ENCODE results near the gene ARNT2.
A peak's percentile ranks its signal among the peaks of the same experiment; 100 is the strongest.

ARNT2 gene

DNA sequence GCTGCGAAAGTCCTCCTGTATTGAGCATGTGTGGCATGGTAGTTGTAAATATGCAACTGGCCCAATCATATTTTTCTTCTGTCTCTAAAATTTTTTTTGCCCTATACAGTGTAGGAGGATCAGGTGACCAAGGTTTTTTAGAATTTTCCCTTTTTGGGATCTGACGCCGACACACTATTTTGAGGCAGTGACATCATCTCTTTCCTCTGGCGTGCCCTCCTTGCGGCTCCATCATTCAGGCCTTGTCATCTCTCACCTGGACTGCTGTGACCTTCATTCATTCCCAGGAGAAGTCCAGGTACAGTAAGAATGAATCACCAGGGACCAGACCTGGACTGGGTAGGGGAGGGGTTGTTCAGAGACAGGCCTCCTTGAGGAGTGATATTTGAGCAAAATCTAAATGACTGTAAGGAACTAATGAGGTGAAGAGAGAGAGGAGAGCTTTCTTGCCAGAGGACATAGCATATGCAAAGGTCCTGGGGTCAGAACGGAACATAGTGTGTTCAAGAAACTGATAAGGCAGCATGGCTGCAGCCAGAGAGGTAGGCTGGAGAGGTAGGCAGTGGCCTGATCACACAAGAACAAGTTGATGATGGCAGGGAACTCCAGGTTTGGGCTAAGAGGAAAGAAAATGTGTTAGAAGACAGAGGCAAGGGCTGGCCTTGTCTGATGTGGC lies 38.7 kb downstream of the ARNT2 start:
- no peak for DNase-seq (ENCODE audit: low read depth in 3 of 3)

DNA sequence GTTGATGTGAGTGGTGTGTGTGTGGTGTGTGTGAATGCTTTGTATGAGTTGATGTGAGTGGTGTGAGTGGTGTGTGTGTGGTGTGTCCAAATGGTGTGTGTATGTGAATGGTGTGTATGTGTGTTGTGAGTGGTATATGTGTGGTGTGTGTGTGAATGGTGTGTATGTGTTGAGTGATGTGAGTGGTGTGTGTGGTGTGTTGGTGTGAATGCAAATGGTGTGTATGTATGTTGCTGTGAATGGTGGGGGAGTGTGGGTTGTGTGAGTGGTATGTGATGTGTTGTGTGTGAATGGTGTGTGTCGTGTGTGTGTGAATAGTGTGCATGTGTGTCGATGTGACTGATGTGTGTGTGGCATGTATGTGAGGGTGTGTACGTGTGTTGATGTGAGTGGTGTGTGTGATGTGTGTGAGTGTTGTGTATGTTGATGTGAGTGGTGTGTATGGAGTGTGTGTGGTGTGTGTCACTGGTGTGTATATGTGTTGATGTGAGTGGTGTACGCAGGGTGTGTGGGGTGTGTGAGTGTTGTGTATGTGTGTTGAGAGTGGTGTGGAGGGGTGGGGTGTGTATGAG lies 40.6 kb downstream of the ARNT2 start:
- DNase-seq (ENCODE audit: low read depth in 3 of 3): no peak

DNA sequence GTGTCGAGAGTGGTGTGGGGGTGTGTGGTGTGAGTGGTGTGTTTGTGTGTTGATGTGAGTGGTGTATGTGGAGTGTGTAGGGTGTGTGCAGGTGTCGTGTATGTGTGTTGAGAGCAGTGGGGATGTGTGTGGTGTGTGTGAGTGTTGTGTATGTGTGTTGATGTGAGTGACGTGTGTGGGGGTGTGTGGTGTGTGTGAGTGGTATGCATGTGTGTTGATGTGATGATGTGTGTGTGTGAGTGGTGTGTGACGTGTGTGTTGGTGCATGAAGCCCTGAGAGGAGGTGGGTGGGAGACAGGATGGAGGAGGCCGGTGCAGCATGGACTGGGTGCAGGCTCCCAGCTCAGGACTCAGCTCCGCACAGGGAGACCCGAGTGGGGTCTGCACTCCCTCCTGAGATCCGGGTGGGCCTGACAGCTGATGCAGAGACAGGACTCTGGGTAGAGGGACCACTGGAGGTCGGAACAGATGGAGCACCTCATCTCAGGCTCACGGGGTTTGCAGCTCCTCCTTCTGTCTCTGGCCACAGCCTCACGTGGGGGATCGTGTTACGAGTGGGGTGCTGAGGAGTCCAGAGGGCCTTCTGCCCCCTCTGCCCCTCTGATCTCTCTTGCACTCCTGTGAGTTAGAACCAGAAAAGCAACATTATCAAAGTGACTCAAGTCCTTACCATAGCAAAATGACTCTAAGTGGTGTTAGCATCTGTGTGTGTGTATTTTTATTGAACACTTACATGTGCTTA lies 41.3 kb downstream of the ARNT2 start:
- no peak for DNase-seq (ENCODE audit: low read depth in 3 of 3)

DNA sequence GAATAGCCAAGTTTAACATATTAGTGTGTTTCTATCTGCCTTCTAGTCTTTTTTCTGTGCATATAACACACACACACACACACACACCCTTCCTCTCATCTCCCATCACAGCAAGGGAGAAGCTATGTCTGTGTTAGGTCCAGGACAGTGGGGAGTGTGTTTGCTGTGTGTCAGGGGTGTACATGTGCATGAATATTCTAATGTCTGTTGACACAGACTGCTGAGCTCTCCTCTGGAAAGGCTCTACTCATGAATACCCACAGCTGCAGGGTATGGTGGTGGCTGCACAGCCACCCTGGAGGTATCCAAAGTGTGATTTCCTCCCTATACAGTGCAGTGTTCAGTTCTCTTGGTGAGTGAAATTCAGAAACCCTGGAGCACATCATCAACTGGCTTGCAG lies 42.9 kb downstream of the ARNT2 start:
- no peak for DNase-seq (ENCODE audit: low read depth in 3 of 3)

DNA sequence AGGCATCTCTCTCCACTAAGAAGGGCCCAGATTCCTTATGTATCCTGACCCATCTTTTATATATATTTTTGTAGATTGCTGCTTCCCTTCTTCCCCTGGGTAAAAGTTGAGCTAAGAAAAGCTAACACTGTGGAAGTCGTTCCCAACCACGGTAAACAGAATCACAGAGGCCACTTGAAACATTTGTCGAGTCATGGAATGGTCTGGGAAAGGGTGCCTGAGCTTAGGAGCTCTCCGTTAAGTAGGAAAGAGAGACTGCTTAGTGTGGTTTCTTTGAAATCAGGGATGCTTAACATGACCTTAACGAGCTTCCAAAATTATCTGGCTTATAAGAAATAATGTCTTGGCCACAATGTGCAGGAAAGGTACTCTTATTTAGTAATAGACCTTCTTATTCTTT lies 45.6 kb downstream of the ARNT2 start:
- no peak for DNase-seq (ENCODE audit: low read depth in 3 of 3)

DNA sequence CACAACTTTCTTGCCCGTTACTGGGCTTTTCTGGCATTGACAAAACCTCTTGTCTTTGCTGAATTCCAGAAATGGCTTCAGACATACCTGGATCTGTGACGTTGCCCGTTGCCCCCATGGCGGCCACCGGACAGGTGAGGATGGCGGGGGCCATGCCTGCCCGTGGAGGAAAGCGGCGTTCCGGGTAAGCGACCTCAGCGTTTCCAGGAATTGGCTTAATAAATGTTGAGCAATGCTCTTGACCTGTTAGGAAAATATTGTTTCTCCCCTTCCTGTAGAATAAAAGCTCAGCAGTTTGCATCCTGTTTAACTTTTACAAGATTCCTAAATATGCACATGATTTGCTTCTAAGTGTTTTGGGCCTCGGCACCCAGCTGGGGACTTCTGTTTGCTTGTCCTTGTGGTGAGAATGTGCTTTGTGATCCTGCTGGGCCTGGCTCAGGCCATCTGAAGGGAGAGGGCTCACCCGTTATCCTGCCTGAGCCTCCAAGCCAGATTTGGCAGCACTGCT lies 46.7 kb downstream of the ARNT2 start:
- no peak for DNase-seq (ENCODE audit: low read depth in 3 of 3)

DNA sequence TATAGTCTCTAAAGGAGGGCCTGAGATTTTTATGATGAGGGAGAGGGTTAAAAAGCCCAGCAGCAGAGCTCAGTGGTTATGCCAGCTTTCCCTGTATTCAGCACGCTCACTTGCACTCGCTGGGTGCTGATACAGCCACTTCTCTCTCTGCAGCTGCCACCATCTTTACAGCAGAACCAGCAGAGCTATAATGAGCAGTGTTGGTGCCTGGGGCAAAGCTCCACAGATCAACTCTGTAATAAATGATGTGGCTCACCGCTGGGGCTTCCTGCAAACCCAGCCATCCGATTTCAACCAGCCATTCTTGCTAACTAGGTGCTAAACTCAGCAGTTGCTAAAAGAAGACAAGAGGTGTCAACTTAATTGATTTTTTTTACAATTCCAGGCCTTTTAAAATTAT lies 48.0 kb downstream of the ARNT2 start:
- no peak for DNase-seq (ENCODE audit: low read depth in 3 of 3)

DNA sequence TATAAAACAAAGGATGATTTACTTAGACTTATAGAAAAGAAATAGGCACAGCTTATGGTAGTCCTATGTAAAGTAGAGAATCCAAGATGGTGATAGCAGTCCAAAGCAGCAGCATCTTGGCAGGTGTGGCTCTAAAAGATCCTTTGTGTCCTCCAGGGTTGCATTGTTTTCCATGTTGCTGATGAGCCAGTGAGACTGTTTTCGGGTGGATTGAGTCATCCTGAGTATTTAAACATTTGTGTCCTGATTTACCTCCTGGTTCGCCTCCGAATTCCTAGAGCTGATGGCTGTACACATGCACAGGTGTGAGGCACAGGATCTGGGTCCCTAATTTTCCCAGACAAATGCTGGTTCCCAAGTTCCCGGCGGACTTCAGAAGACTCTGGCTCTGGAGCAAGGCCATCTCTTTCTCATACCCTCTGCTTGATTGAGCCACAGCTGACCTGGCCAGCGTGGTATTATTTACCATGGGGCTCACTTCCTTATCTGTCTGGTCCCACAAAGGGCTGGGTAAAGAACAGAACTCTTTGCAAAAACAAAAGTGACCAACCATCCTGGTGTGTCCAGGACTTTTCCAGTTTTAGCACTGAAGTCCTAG lies 51.0 kb downstream of the ARNT2 start:
- no peak for DNase-seq (ENCODE audit: low read depth in 3 of 3)

DNA sequence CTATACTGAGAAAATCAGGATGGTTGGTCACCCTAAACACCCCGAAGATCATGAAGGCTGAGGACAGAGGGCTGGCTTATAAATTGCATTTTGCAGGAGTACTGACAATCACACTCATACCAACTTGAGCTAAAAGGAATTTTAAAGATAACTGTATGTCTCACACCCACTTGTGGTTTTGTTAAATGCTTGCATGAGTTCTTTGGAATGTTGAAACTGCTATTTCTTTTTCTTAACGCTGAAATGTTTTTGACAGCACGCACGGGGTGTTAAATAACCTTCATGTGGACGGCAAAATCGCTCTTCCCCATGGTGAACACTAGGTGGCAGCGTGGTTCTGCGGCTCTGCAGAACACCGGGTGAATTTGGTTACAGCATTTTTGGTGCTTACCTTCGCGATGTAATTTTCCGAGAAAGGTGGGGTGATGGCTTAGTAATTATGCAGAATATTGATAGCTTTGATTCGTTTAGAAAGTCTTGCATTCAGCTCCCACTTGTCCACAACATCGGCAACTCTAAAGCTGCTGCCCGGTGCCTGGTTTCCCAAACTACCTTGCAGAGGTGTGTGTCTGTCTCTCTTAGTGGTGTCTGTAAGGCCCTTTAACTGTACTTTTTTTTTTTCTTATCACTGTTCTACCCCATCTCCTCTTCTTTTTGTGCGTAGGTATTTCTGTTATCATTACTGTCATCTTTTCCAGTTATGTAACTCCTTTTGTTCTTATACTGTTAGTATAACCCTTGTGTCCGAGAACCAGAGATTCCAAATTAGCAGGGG lies 51.7 kb downstream of the ARNT2 start:
- peak; percentile 8 to 46 (median 39) for DNase-seq (ENCODE audit: low read depth in 3 of 3)

DNA sequence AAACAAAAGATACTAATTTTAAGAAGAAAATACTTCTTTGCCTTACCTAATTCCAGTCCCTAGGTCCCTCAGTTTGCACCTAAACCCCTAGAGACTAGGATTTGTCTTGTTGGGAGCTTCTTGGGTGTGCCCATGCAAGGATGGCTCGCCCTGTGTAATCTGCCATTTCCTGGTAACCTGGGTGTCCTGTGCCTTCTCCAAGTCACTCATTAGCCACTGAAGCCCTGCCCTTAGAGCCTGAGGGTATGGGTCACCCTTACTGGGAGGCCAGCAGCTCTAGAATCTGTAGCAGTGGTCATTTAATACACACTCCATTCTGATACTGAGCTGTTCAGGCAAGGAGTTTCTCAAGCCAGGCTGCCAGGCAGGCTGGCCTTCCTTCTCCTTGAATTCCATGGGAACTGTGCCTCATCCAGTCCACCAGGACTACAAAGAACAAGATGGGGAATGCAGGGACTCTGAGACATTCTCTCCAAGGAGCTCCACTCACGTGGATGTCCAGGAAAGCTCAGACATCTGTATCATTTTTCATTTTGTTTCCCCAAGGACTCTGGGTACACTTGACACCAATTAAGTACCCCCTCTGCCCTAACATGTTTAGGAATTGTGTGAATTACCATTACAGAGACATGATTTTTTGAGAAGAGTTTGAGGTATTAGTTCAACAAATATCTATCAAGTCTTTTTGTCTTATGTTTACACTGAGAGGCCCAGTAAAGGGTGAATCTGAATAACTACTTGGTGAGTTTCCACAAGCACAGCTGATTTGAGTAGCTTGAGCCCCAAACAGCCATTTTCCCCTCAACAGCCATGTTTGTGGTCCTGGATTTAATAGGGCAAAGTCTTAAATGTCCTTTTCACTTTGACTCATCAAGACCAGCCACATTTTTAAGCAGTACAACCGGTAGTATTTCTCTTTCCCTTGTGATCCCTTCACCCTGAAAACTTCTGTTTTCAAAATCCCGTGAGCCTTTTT lies 52.6 kb downstream of the ARNT2 start:
- DNase-seq (ENCODE audit: low read depth in 3 of 3): no peak

DNA sequence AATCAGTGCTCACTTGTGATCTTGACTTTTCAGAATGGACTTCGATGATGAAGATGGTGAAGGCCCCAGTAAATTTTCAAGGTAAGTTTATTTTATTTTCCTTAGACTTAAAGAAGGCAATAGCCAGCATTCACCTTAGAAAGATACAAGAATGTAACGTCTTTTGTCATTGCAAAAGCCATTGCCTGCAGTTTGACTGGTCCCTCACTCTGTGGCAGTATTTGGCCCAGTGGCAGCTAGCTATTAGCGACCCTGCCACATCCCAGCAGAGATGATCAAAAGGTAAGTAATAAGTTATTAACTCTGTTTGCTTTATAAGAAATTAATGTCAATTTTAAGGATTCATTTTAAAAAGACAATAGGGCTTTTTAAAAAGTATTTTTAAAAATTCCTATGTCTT lies 53.7 kb downstream of the ARNT2 start:
- no peak for DNase-seq (ENCODE audit: low read depth in 3 of 3)

DNA sequence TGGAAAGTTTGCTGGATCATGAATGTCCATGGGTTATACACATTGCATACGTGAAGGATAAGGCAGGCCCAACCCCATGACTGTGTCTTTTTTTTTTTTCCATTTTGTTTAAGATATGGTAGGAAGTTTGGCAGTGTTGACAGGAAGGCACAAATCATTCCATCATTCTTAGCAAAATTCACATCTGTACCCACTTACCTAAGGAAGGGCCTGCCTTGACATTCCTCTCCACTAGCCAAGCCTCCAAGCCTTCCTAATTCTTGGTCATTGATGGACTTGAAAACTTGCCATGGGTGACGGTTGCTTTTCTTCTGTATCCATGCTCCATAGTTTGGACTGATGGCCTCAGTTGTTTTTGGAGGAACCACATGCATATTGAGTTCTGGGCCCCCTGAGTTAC lies 54.4 kb downstream of the ARNT2 start:
- DNase-seq (ENCODE audit: low read depth in 3 of 3): no peak

DNA sequence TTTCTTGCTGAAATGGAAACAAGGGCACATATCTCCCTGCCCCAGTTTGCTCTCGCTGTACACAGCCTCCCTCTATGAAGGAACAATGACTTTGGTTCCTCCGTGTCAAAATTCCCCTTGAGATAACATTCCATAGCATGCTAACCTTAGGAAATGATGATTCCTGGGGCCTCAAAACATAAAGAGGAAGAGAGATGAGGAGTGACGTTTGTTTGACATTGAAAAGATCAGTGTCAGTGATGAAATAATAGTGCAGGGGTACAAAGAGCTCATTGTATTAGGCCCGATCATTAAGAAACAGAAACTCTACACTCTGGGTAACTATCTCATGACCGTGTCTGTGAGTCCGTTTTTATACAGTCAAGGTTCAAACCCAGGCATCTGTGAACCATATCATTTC lies 55.2 kb downstream of the ARNT2 start:
- DNase-seq (ENCODE audit: low read depth in 3 of 3): no peak

DNA sequence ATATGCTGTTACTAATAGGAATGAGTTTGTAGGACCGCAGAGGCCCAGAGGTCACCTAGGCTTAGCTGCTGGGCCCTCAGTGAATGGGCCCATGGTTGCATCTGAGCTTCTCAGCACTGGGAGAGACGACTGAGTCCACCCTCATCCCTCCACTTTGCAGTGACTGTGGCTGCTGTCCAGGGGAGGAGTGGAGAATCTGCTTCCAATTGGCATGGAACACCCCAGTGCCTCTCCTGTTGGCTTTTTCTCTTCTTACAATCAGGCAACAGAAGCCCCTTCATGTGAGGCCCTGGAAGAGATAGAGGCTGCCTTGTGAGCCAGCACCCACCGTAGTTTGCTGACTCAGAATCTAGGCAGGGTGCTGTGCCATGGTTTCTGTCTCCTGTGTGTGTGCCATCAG lies 55.6 kb downstream of the ARNT2 start:
- DNase-seq (ENCODE audit: low read depth in 3 of 3): no peak

DNA sequence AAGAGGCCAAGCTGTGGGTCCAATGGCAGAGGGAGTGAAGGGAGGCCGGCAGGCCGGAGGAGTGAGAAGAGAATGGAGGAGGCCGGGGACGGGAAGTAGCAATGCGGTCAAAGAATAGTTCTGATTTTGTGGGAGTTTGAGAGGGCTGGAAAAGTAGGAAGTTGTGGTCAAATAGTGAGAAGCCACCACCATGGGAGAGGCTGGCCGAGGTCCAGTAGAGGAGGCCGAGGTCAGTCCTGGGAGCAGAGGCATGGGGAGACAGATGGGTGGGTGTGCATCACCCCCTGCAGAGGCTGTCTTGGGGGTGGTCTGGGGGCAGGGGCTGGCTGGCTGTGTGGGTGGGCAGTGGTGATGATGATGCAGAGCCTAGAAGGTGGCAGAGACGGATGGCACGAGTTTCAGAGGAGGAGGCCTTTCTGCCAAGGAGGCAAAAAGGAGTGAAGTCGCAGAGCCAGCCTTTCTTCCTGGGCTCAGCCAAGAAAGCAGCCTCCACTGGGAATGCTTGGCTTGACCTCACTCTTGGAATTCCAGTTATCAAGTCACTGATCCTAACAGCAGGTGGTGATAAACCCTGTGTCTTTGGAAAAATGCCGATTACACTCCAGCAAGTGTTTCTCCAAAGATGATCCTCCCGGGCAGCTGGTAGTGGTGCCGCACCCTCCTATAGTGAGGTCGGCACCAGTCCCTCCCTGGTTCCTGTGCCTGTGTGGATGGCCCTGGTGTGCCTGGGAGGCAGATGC lies 57.3 kb downstream of the ARNT2 start:
- DNase-seq (ENCODE audit: low read depth in 3 of 3): no peak

DNA sequence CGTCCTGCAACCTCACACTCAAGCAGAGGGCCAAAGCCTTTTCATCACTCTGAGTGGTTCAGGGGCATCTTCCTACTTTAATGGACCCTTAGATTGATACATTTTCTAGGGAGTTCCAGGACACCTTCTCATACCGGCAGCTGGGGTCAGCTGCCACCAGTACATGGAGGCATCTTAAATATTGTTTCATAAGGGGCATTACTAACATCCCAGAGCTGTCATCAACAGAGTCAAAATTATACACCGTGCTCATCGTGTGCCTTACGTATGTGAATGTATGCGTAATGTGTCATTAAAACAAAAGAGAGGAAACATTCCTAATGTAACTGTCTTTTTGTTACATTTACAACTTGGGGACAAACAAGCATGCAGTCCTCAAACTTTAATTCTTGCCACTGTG lies 57.9 kb downstream of the ARNT2 start:
- no peak for DNase-seq (ENCODE audit: low read depth in 3 of 3)

DNA sequence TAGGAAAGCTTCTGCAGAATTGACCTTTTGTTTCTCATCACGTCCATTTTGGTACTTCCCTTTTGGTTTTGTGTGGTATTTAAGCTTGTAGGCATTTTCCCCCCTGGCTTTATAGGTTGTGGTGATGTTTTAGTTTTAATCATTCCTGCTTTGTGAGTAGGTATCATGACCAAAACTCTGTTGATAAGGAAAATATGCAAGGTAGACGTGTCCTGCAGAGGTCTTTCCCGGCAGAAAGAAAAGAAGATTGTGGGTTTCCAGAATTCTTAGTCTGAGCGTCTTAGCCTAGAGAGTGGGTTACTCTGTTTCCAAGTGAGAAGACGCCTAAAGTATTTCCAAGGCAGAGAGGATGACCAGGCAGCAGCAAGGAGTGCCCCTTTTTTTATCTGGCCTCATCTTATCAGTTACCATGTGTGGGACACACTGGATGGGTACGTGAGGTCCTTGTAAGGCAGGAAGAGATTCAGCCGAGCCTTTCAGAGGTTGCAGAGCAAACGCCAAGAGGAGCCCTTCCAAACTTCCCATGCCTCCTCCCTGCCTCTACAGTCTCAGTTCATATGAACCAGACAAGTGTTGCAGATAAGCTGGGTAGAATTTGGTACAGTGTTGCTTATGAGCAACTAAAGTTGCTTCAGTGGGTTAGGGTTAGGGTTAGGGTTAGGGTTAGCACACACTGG lies 58.8 kb downstream of the ARNT2 start:
- no peak for DNase-seq (ENCODE audit: low read depth in 3 of 3)

DNA sequence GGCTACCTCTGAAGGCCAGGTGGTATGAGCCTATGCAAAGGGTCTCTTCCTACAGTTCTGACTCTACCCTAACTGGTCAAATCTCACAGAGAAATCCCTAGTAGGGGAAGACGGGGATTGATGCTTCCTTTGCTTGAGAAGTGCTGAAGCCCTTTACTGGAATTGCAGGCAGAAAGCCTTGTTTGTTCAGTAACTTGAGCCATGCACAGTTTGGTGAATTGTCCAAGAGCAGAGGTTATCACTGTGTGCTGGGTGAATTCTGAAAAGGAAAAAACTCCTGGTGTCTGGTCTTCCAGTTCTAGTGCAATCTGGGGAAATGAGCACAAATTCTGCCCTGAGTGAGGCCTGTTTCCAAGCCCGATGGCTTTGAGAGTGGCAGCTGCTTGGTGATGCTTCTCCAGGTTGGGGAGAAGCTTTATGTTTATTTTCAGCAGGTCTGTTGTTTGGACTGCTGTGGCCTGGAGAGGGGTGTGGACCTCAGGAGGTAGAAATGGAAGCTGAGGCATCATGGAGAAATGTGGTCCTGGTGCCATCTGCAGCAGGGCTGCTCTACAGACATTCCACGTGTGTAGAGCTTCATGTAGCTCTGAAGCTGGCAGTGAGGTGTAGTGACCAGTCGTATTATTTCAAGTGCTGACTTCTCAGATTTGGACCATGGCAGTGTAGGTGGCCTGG lies 60.9 kb downstream of the ARNT2 start:
- no peak for DNase-seq (ENCODE audit: low read depth in 3 of 3)

DNA sequence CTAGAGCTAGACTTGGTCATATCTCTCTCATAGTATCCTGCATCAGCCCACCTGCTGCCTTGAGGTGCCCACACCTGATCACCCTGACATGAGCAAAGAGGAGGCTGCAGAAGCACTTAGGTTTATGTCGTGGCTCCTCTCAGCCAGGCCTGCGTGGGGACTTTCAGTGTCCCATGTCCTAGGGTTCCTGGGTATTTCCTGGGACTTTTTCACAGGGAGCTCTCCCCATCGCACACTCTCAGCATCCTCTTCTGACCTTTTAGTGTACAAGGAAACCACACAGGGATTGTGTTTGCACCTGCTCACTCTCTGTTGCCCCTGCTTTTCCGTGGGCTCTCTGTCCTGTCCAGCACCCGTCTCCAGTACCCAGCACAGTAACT lies 61.4 kb downstream of the ARNT2 start:
- DNase-seq (ENCODE audit: low read depth in 3 of 3): no peak
